Osteoblast (primary cell): ENCODE measurements around the gene MBD2. TPM values are rescaled to one million over a fixed set of nuclear protein-coding genes. Genes with fewer than 3 reads are reported as not detected.
"Not testable (repeated sequence)": the region's sequence is repeated elsewhere in the genome, so short reads cannot be mapped to it uniquely, and the experiment has no call there.

Experiments used
- DNase-seq: peaks from one replicate; pipeline ENCODE4 v3.0.0; 2011; ENCODE audit warnings: low spot score, mixed read lengths; ENCODE audit not compliant: insufficient read length; ENCODE audit errors: missing footprints
- H2AFZ ChIP-seq: 2 replicates; pipeline ENCODE4 v1.6.0; 2011; ENCODE audit warnings: mild to moderate bottlenecking, low read length
- H3K27ac ChIP-seq: 2 replicates; pipeline ENCODE4 v1.5.1; 2011; ENCODE audit warnings: mild to moderate bottlenecking, low read depth, low read length, moderate library complexity
- H3K27me3 ChIP-seq: 2 replicates; pipeline ENCODE4 v1.6.0; 2012; ENCODE audit warnings: mild to moderate bottlenecking, control low read depth, inconsistent platforms, low read length, moderate library complexity; ENCODE audit not compliant: insufficient read depth
- H3K36me3 ChIP-seq: 2 replicates; pipeline ENCODE4 v1.5.1; 2011; ENCODE audit warnings: mild to moderate bottlenecking, low read length, control low read depth, moderate library complexity; ENCODE audit not compliant: insufficient read depth
- H3K4me1 ChIP-seq: 2 replicates; pipeline ENCODE4 v1.5.1; 2011; ENCODE audit warnings: mild to moderate bottlenecking, low read length, control low read depth, moderate library complexity; ENCODE audit not compliant: insufficient read depth
- H3K4me2 ChIP-seq: 2 replicates; pipeline ENCODE4 v1.6.0; 2011; ENCODE audit warnings: mild to moderate bottlenecking, low read length; ENCODE audit not compliant: insufficient read depth
- H3K4me3 ChIP-seq: fragments of 200-600 bp; sonication (generic); 3 replicates; pipeline ENCODE4 v1.5.1; 2012; ENCODE audit warnings: mild to moderate bottlenecking, low read length, inconsistent platforms; ENCODE audit not compliant: insufficient read depth
- H3K79me2 ChIP-seq: 2 replicates; pipeline ENCODE4 v1.6.0; 2012; ENCODE audit warnings: mild to moderate bottlenecking, low read length, control low read depth, inconsistent platforms; ENCODE audit not compliant: insufficient read depth
- H3K9me3 ChIP-seq: 2 replicates; pipeline ENCODE4 v1.5.1; 2011; ENCODE audit warnings: low read depth, low read length, control low read depth
- H4K20me1 ChIP-seq: 2 replicates; pipeline ENCODE4 v1.6.0; 2012; ENCODE audit warnings: mild to moderate bottlenecking, low read length, control low read depth; ENCODE audit not compliant: insufficient read depth
- CTCF ChIP-seq: IDR thresholded peaks from 2 replicates; pipeline ENCODE4 v1.5.1; 2011; ENCODE audit warnings: mild to moderate bottlenecking, low read depth, low read length, moderate library complexity; ENCODE audit errors: extremely low read depth
- total RNA-seq: library from RNA; depleted of rRNA; stranded (reverse); fragments of >200 nt; gene quantifications from 2 replicates; pipeline ENCODE4 v1.2.3, GENCODE V29; 2012

Gene MBD2
- total RNA-seq, 1 donor: 23.9 TPM

- H3K4me3 ChIP-seq: no peak overlapping the region
- no peak overlapping the region for H3K27ac ChIP-seq
- H4K20me1 ChIP-seq: no peaks in the 10 kb centered on the region
- no peaks in the 10 kb centered on the region for H3K36me3 ChIP-seq
- peak; percentile 10 for DNase-seq
- no peaks in the 10 kb centered on the region for H3K27me3 ChIP-seq
- no peak overlapping the region for H3K4me2 ChIP-seq
- H3K9me3 ChIP-seq: no peaks in the 10 kb centered on the region
- TF ChIP-seq CTCF: no peak
- no peak overlapping the region for H2AFZ ChIP-seq
- H3K79me2 ChIP-seq: peaks cover 12% of the 10 kb centered on the region
- H3K4me1 ChIP-seq: peaks cover 14% of the 10 kb centered on the region
These were observed 43.2 kb upstream of the MBD2 start for GRCh38 chr18:54267701-54268100.

- H3K4me2 ChIP-seq: no peak overlapping the region
These were observed 39.5 kb upstream of the MBD2 start for GRCh38 chr18:54263904-54264336.

GRCh38 chr18:54261894-54262293 lies 37.4 kb upstream of the MBD2 start:
- no peak for TF ChIP-seq CTCF
- Histone ChIP-seq H3K4me2 (no peak overlapping the region), H3K27me3 (no peaks in the 10 kb centered on the region), H3K27ac (no peak overlapping the region), H3K36me3 (no peaks in the 10 kb centered on the region), H4K20me1 (no peaks in the 10 kb centered on the region), H2AFZ (no peak overlapping the region), H3K4me3 (no peak overlapping the region), H3K79me2 (no peaks in the 10 kb centered on the region), H3K9me3 (no peaks in the 10 kb centered on the region), H3K4me1 (peaks cover 6% of the 10 kb centered on the region)
- no peak for DNase-seq

More at GRCh38 chr18:54263904-54264336, 39.5 kb upstream of the MBD2 start:
- DNase-seq: no peak
- Histone ChIP-seq H3K36me3 (no peaks in the 10 kb centered on the region), H3K79me2 (no peaks in the 10 kb centered on the region), H3K9me3 (no peaks in the 10 kb centered on the region), H3K27me3 (no peaks in the 10 kb centered on the region), H3K4me3 (no peak overlapping the region), H3K27ac (no peak overlapping the region), H3K4me1 (peaks cover 9% of the 10 kb centered on the region), H4K20me1 (no peaks in the 10 kb centered on the region), H2AFZ (no peak overlapping the region)
- no peak for TF ChIP-seq CTCF

GRCh38 chr18:54260396-54261072 lies 36.1 kb upstream of the MBD2 start:
- H3K27me3 ChIP-seq: no peaks in the 10 kb centered on the region
- H4K20me1 ChIP-seq: no peaks in the 10 kb centered on the region
- no peak overlapping the region for H3K27ac ChIP-seq
- H3K9me3 ChIP-seq: no peaks in the 10 kb centered on the region
- no peaks in the 10 kb centered on the region for H3K79me2 ChIP-seq
- no peak for TF ChIP-seq CTCF
- H3K36me3 ChIP-seq: no peaks in the 10 kb centered on the region
- no peak overlapping the region for H3K4me2 ChIP-seq
- H3K4me3 ChIP-seq: no peak overlapping the region
- H3K4me1 ChIP-seq: peaks cover 6% of the 10 kb centered on the region
- no peak for DNase-seq
- peak overlapping the region; percentile 10 for H2AFZ ChIP-seq

- not testable (repeated sequence) for H3K27ac ChIP-seq, H3K79me2 ChIP-seq, H3K9me3 ChIP-seq, H3K27me3 ChIP-seq, H3K36me3 ChIP-seq, H4K20me1 ChIP-seq, H3K4me2 ChIP-seq, H3K4me3 ChIP-seq, H2AFZ ChIP-seq, DNase-seq
- peaks cover 12% of the 10 kb centered on the region for H3K4me1 ChIP-seq
These were observed 33.3 kb upstream of the MBD2 start for GRCh38 chr18:54257818-54258217.
